ENCODE measurements around the gene UROD. TPM values are rescaled to one million over a fixed set of nuclear protein-coding genes. Genes with fewer than 3 reads are reported as not detected.

Gene UROD
- total and polyA plus RNA-seq, 3 donors (not counting 1 experiment from before 2014, with no cell fraction given), result 100 to 217 (median 108) TPM

Other genes starting within 250 kb of the UROD start
- gene RPS8, start 236.7 kb upstream of the UROD start, total RNA-seq, result 1,000 to 10,000 TPM; 1,053 to 1,537 TPM
- gene RPS8, start 236.7 kb upstream of the UROD start, polyA plus RNA-seq, result 2,133 TPM
- under 1 TPM; 0.33 to 0.52 TPM for gene BEST4, start 224.1 kb upstream of the UROD start, total RNA-seq
- 0.39 TPM for gene BEST4, start 224.1 kb upstream of the UROD start, polyA plus RNA-seq
- gene PLK3, start 211.9 kb upstream of the UROD start, total RNA-seq, result 100 to 1,000 TPM in 1 of 2 donors, 10 to 100 TPM in 1; 53.5 to 101 TPM
- gene PLK3, start 211.9 kb upstream of the UROD start, polyA plus RNA-seq, result 54.6 TPM
- not detected for gene DYNLT4, start 204.9 kb upstream of the UROD start, total RNA-seq
- not detected for gene DYNLT4, start 204.9 kb upstream of the UROD start, polyA plus RNA-seq
- gene BTBD19, start 203.7 kb upstream of the UROD start, total RNA-seq, result 10 to 100 TPM in 1 of 2 donors, 1 to 10 TPM in 1; 2.3 to 27.3 TPM
- gene BTBD19, start 203.7 kb upstream of the UROD start, polyA plus RNA-seq, result 4.6 TPM
- under 1 TPM; under 0.01 to 0.33 TPM for gene PTCH2, start 169.0 kb upstream of the UROD start, total RNA-seq
- gene PTCH2, start 169.0 kb upstream of the UROD start, polyA plus RNA-seq, result 0.03 TPM
- gene EIF2B3, start 25.7 kb upstream of the UROD start, total RNA-seq, result 10 to 100 TPM; 28.3 to 34.8 TPM
- 36.9 TPM for gene EIF2B3, start 25.7 kb upstream of the UROD start, polyA plus RNA-seq
- 10 to 100 TPM; 18.5 to 29.4 TPM for gene HECTD3, start 930 bp upstream of the UROD start, total RNA-seq
- 33.0 TPM for gene HECTD3, start 930 bp upstream of the UROD start, polyA plus RNA-seq
- gene ZSWIM5, start 194.4 kb downstream of the UROD start, total RNA-seq, result under 1 TPM; 0.07 to 0.50 TPM
- 0.02 TPM for gene ZSWIM5, start 194.4 kb downstream of the UROD start, polyA plus RNA-seq